ENCODE results near the gene P3H2. TPM values are rescaled to one million over a fixed set of nuclear protein-coding genes. Genes with fewer than 3 reads are reported as not detected.

P3H2 gene
- total and polyA plus RNA-seq, 8 donors = 1.4 to 46.1 (median 20.3) TPM

- Histone ChIP-seq H3K36me3 (no peaks in the 10 kb centered on the region), H3K27ac (no peak overlapping the region), H3K4me3 (peak overlapping the region in 2 of 4 donors; percentile 17 to 78), H3K4me1 (peaks cover 0 to 39% (median 21%) of the 10 kb centered on the region in 4 donors), H3K27me3 (peaks cover 0 to 29% (median 6%) of the 10 kb centered on the region in 3 donors), H3K9me3 (no peaks in the 10 kb centered on the region)
- no peak for DNase-seq
- TF ChIP-seq, protein P1, sequence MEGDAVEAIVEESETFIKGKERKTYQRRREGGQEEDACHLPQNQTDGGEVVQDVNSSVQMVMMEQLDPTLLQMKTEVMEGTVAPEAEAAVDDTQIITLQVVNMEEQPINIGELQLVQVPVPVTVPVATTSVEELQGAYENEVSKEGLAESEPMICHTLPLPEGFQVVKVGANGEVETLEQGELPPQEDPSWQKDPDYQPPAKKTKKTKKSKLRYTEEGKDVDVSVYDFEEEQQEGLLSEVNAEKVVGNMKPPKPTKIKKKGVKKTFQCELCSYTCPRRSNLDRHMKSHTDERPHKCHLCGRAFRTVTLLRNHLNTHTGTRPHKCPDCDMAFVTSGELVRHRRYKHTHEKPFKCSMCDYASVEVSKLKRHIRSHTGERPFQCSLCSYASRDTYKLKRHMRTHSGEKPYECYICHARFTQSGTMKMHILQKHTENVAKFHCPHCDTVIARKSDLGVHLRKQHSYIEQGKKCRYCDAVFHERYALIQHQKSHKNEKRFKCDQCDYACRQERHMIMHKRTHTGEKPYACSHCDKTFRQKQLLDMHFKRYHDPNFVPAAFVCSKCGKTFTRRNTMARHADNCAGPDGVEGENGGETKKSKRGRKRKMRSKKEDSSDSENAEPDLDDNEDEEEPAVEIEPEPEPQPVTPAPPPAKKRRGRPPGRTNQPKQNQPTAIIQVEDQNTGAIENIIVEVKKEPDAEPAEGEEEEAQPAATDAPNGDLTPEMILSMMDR (IDR thresholded peaks at IDR 0.05) = no peak
- no peak for TF ChIP-seq EP300 (IDR thresholded peaks at IDR 0.05)
- TF ChIP-seq POLR2AphosphoS5 (IDR thresholded peaks at IDR 0.05) = no peak
- no peak for TF ChIP-seq POLR2A (IDR thresholded peaks at IDR 0.05)
- 69 to 94% (median 84%) methylated on average over 3 of the region's 3 CpGs for WGBS, 5 donors
- intact Hi-C loops (cut with DNase I; ENCODE audit: low total_unique reads) = no loop called here
These were observed 2.3 kb downstream of the P3H2 start for GRCh38 chr3:190118438-190118837.

DNA sequence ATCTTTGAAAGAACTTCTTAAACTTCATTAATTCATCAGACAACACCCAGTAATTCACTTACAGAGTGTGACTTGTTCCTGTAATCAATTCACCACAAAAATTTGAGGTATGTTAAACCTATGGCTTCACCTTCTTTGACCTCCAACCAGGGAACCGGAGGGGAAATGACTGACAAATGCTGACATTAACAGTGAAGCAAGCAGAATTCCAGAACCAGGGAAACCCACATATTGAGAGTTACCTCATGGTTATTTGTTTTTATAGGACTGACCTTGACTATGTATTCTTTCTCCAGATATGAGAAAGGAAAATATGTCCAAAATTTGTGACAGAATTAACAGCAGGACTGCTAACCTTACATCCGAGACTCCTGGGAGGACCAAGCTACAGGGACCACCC is 2.7 kb downstream of the P3H2 start:
- no peak for TF ChIP-seq EP300 (IDR thresholded peaks at IDR 0.05)
- TF ChIP-seq, protein P1 (IDR thresholded peaks at IDR 0.05) = no peak
- no peak for TF ChIP-seq POLR2AphosphoS5 (IDR thresholded peaks at IDR 0.05)
- no peak for TF ChIP-seq POLR2A (IDR thresholded peaks at IDR 0.05)
- H3K4me1 ChIP-seq = peaks cover 0 to 39% (median 21%) of the 10 kb centered on the region in 4 donors
- no peaks in the 10 kb centered on the region for H3K9me3 ChIP-seq
- peak in 1 of 2 donors; percentile 26 for DNase-seq
- H3K4me3 ChIP-seq = peak overlapping the region in 1 of 4 donors; percentile 17
- no peak overlapping the region for H3K27ac ChIP-seq
- H3K36me3 ChIP-seq = no peaks in the 10 kb centered on the region
- 67 to 82% (median 72%) methylated on average over 2 of the region's 2 CpGs for WGBS, 5 donors
- intact Hi-C loops (cut with DNase I; ENCODE audit: low total_unique reads) = no loop called here
- peaks cover 0 to 29% (median 6%) of the 10 kb centered on the region in 3 donors for H3K27me3 ChIP-seq

DNA sequence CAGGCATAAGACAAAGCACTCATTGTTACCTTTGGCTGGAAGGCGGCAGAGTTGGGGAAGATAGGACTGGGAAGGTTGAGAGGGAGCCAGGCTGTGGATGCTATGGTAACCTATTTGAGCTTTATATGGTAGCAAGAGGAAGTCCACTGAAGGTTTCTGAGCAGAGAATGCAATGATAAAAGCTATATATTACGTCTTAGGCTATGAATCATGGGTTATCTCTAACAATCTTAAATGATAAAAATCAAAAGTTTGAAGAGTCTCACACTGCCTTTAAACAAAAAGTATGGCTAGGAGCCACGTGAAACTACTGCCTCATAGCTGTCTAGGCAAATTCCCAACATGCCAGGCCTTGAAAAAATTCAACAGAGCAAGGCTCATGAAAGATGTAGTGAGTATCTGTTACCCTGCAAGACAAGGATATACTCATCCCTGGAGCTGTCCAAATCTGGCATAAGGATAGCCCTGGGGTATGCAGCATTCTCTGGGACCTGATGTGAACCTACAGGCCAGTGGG is 4.1 kb downstream of the P3H2 start:
- H3K4me3 ChIP-seq = no peak overlapping the region
- H3K9me3 ChIP-seq = no peaks in the 10 kb centered on the region
- no peak overlapping the region for H3K27ac ChIP-seq
- TF ChIP-seq POLR2A (IDR thresholded peaks at IDR 0.05) = no peak
- TF ChIP-seq, protein P1 (IDR thresholded peaks at IDR 0.05) = no peak
- peaks cover 0 to 21% (median 6%) of the 10 kb centered on the region in 3 donors for H3K27me3 ChIP-seq
- intact Hi-C loops (cut with DNase I; ENCODE audit: low total_unique reads) = no loop called here
- H3K4me1 ChIP-seq = peaks cover 0 to 36% (median 20%) of the 10 kb centered on the region in 4 donors
- H3K36me3 ChIP-seq = no peaks in the 10 kb centered on the region
- DNase-seq = no peak
- WGBS, 5 donors = 60 to 71% (median 67%) methylated on average over 3 of the region's 3 CpGs

GRCh38 chr3:190110826-190111225 is 9.9 kb downstream of the P3H2 start:
- Histone ChIP-seq H3K27ac (no peak overlapping the region), H3K4me3 (no peak overlapping the region), H3K9me3 (no peaks in the 10 kb centered on the region), H3K4me1 (peaks cover 0 to 7% (median 0%) of the 10 kb centered on the region in 4 donors), H3K36me3 (no peaks in the 10 kb centered on the region), H3K27me3 (no peaks in the 10 kb centered on the region)
- WGBS, 5 donors = 5 to 18% (median 17%) methylated on average over 1 of the region's 1 CpG
- TF ChIP-seq POLR2A (IDR thresholded peaks at IDR 0.05) (no peak), POLR2AphosphoS5 (IDR thresholded peaks at IDR 0.05) (no peak), EP300 (IDR thresholded peaks at IDR 0.05) (no peak)
- TF ChIP-seq, protein P1 (IDR thresholded peaks at IDR 0.05) = no peak
- intact Hi-C loops (cut with DNase I; ENCODE audit: low total_unique reads) = no loop called here
- no peak for DNase-seq

All from stomach (tissue), 9 donors.